SU-DHL-6 (cell line): Measurements from ENCODE around the gene FKBP1C.

Experiments
- EZH2phosphoT487 ChIP-seq: fragments of 200-600 bp; sonication (generic), shearing (Covaris generic); conservative IDR thresholded peaks from 2 replicates; pipeline ENCODE4 v1.6.1; 2018; ENCODE audit warnings: mild to moderate bottlenecking, antibody characterized with exemption, low read length, moderate library complexity, mixed read lengths
- TF ChIP-seq, protein P1 (sequence below): fragments of 200-600 bp; sonication (generic); IDR thresholded peaks from one replicate; pipeline ENCODE4 v1.5.1; 2017; ENCODE audit warnings: antibody characterized with exemption, mild to moderate bottlenecking, low read length, moderate library complexity; ENCODE audit not compliant: insufficient read depth, poor library complexity, severe bottlenecking

DNA sequence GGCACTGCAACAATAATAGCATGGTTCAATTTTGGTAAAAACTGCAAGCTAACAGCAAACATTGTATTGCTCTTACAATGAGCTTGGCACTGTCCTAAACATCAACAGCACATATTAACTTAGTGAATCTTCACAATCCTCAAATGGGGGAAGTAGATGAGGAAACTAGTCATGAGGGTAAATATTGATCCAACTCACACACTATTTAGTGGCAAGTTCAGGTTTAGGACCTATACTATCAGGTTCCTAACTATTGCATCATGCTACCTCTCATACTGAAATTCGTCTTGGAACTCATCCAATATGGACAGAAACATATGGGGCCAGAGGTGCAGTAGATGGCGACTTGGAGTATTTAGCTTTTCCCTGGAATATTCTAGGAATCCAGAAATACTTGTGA, 34.2 kb downstream of the FKBP1C start:
- TF ChIP-seq, protein P1, sequence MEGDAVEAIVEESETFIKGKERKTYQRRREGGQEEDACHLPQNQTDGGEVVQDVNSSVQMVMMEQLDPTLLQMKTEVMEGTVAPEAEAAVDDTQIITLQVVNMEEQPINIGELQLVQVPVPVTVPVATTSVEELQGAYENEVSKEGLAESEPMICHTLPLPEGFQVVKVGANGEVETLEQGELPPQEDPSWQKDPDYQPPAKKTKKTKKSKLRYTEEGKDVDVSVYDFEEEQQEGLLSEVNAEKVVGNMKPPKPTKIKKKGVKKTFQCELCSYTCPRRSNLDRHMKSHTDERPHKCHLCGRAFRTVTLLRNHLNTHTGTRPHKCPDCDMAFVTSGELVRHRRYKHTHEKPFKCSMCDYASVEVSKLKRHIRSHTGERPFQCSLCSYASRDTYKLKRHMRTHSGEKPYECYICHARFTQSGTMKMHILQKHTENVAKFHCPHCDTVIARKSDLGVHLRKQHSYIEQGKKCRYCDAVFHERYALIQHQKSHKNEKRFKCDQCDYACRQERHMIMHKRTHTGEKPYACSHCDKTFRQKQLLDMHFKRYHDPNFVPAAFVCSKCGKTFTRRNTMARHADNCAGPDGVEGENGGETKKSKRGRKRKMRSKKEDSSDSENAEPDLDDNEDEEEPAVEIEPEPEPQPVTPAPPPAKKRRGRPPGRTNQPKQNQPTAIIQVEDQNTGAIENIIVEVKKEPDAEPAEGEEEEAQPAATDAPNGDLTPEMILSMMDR: no peak
- TF ChIP-seq EZH2phosphoT487: no peak
